GM18505 (cell line): ENCODE data around the gene C1QTNF1.

Experiments
- ATAC-seq: cut with Tn5 transposase; IDR thresholded peaks from one replicate; pipeline ENCODE4 v1.9.1; 2021; ENCODE audit not compliant: unreplicated experiment
- POLR2A ChIP-seq: IDR thresholded peaks from 4 replicates; pipeline ENCODE4 v1.6.1; 2011; ENCODE audit warnings: borderline replicate concordance; ENCODE audit not compliant: insufficient read depth, insufficient read length; ENCODE audit errors: extremely low read depth

The C1QTNF1 gene, protein sequence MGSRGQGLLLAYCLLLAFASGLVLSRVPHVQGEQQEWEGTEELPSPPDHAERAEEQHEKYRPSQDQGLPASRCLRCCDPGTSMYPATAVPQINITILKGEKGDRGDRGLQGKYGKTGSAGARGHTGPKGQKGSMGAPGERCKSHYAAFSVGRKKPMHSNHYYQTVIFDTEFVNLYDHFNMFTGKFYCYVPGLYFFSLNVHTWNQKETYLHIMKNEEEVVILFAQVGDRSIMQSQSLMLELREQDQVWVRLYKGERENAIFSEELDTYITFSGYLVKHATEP

DNA sequence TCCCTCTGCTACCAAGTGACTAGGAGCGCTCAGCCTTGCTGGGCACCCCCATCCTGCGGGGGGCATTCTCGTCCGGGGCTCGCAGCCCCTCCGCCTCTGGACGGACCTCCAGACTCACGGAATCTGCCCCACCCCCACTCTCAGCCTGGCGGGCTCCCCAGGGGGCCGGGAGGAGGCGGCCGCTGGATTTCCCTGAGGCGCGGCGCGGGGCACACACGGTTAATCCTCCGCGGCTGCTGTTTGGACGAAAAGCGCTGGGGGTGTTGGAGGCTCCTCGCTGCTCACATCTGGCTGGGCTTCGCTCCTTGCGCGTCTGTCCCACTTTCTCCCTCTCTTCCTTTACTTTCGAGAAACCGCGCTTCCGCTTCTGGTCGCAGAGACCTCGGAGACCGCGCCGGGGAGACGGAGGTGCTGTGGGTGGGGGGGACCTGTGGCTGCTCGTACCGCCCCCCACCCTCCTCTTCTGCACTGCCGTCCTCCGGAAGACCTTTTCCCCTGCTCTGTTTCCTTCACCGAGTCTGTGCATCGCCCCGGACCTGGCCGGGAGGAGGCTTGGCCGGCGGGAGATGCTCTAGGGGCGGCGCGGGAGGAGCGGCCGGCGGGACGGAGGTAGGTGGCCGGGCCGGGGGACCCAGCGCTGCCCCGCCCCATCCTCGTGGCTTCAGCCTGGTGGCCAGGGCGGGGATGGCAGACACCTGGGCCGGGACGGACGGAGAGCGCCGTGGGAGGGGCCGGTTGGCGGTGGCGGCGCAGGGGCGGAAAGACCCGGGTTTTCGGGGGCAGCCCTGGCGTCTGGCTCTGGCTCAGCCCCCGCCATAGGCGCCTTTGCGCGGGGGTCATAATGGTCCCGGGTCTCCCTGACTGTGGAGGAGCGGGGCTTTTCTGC is at the start of gene C1QTNF1:
Gene C1QTNF1, plus strand, starts transcription at position 284 of the 886 bp plus-strand sequence. CDS start 19,800 bp downstream, outside the sequence.
- TF ChIP-seq POLR2A = no peak
- ATAC-seq = no peak

DNA sequence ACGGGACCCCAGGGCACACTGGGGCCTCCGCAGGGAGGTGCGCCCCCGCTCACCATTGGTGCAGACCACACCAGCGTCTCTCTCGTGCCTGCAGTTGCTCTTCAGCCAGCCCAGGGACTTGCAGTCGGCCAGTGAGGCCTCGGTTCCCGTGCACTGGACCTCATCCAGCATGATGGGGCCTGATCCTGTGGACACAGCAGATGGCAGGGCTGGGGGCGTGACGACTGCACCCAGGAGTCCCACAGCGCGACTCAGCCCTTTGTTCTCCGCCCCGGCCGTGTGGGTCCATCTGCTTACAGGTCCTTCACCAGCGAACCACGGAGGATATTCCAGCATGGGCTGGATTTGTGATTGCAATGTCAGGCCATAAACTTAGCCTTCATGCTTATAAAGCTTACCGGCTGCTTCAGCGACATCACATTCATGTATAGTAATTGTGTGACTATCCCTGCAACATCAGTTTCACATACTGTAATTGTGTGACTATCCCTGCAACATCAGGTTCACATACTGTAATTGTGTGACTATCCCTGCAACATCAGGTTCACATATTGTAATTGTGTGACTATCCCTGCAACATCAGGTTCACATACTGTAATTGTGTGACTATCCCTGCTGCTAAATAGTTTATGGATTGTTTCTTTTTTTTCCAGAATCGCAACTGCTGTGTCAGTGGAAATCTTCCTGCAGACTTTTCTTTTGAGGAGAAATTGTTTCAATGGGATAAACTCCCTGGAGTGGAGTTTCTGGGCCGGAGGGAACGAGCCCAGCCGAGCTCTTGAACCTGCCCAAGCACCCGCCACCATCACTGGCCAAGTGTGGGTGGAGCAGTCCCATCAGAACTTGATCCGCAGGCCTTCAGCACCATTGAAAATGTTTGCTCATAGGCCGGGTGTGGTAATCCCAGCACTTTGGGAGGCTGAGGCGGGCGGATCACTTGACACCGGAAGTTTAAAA is 49.1 kb upstream of the C1QTNF1 start:
- no peak for ATAC-seq
- no peak for TF ChIP-seq POLR2A

DNA sequence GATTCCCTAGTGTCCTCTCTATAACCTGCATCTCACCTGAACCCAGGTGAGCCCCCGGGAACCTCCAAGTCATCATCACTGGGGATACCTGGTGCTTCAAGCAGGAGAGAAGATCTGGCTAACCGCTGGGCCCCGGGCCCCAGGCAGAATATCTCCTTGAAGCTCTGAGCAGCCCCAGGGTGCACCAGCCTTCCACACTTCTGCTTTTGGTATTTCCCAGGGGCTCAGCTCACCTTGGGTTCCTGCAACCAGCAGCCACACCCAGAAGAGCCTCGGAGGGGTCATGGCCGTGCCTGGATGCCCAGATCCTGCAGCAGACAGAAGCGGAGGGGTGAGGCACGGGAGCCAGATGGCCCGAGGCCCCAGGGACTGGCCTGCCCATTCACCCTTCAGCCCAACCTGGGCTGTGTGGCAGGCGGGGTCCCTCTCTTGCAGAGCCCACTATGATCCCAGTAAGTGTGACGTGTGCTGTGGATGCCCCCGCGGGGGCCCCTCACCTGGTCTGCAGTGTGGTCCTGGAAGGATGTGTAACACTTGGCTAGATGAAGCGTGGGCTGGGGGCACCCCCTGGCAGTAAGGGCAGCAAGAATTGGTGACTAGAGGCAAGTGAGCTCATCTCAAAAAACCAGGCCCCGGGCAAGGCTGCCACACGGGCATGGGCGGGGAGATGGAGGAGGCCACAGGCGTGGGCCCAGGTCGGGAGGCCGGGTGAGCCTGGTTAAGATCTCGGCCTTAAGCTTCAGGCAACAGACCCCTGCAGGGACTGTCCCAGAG is 46.9 kb upstream of the C1QTNF1 start:
- no peak for ATAC-seq
- TF ChIP-seq POLR2A = no peak

DNA sequence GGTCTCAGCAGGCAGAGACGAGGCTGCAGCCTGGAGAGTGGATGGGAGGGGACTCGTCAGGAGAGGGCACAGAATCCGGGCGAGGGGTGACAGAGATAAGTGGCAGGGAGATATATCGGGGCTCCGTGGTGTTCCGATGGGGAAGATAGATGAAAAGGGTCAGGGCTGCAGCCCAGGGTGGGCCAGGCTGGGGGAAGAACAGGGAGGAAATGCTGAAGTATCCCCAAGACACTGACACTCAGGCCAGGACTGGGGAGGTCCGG is 46.4 kb upstream of the C1QTNF1 start:
- TF ChIP-seq POLR2A = no peak

DNA sequence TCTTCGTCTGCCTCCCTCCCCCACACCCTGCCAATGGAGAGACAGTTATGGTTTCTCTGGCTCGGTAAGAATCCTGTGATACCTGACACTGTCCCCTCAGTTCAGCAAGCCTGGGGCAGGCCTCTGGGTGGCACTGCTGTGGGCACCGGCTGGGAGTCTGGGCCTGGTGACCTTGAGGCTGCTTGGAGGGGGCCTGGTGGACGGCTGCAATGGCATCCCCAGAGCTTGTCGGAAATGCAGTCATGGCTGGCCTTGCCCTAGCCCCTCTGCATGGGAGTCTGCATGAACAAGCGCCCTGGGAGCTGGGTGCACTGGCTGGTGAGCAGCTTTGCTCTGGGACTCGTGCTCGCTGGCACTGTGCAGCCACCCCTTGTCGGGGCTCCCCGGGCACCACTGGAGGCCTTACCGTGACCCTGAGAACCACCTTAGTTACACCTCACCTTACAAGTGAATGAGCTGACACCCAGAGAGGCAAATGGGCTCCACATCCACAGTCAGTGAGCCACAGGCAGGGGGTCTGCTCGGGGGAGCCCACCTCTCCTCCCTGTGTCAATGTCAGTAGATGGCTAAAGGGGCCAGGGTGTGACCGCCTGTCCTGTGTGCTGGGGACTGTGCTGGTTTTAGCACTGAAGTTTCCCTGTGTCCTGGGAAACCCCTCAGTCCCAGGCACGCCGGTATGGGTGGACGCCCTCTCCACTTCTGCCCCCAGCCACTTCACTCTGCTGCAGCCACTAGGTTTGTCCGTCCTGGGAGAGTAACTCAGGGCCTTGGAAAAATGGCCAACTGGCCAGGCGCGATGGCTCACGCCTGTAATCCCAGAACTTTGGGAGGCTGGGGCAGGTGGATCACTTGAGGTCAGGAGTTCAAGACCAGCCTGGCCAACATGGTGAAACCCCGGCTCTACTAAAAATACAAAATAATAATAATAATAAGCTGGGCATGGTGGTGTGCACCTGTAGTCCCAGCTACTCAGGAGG is 45.7 kb upstream of the C1QTNF1 start:
- no peak for ATAC-seq
- no peak for TF ChIP-seq POLR2A

More for the DNA sequence above, 46.4 kb upstream of the C1QTNF1 start:
- no peak for ATAC-seq

DNA sequence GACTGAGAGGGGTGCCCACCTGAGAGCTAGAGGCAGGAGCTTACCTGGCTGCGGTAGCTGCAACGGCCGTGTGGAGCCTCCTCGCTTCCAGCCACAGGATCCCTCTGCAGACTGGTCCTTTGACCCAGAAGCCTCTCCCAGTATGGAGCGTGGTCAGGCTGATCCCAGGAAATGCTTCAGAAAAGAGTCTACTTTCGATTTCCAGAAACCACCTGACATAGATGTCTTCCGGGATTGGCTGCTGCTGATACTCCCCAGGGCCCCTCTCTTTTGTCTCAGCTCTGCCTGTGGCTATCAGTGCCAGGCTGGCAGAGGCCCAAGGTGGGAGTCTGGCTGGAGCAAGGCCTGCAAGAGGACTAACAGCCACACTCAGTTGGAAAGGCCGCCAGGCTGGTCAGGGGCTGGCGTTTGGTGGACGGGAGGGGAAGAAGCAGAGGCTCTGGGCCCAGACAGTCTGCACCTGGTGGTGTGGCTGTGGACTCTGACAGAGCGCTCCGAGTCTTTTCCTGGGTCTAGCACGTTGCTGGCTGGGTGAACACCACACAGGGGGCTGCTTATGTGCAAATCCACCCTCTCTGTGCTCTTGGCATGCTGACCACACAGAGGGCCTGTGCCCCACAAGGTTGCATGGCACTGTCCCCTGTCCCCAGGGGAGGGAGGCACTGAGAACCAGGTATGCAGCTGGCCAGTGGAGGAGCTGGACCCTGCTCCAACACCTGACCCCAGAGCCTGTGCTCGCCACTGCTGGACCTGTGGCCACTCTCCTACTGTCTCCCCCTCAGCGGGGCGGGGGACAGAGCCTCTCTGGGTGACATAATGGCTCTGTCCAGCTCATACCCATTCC is 44.0 kb upstream of the C1QTNF1 start, which contains the start of gene LGALS3BP:
Gene LGALS3BP, minus strand, starts transcription at position 144 of the 844 bp plus-strand sequence. CDS start 2,732 bp downstream, outside the sequence.
- no peak for TF ChIP-seq POLR2A
- no peak for ATAC-seq

DNA sequence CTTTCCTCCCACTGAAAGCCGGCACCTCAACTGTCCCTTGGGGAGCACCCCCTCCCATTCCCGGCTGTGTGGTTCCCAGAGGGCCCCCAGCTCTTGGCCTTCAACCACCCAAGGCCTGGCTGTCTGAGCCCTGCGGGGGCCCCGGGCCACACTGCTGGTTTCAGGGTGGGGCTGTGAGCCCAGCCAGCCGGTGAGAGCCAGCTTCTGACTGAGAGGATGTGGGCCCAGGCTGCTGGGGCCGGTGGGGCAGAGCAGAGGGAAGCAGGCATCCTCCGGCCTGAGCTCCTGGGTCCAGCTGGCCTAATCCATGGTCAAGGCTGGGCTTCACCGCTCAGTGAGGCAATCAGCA is 43.4 kb upstream of the C1QTNF1 start:
- ATAC-seq = no peak
- TF ChIP-seq POLR2A = no peak

DNA sequence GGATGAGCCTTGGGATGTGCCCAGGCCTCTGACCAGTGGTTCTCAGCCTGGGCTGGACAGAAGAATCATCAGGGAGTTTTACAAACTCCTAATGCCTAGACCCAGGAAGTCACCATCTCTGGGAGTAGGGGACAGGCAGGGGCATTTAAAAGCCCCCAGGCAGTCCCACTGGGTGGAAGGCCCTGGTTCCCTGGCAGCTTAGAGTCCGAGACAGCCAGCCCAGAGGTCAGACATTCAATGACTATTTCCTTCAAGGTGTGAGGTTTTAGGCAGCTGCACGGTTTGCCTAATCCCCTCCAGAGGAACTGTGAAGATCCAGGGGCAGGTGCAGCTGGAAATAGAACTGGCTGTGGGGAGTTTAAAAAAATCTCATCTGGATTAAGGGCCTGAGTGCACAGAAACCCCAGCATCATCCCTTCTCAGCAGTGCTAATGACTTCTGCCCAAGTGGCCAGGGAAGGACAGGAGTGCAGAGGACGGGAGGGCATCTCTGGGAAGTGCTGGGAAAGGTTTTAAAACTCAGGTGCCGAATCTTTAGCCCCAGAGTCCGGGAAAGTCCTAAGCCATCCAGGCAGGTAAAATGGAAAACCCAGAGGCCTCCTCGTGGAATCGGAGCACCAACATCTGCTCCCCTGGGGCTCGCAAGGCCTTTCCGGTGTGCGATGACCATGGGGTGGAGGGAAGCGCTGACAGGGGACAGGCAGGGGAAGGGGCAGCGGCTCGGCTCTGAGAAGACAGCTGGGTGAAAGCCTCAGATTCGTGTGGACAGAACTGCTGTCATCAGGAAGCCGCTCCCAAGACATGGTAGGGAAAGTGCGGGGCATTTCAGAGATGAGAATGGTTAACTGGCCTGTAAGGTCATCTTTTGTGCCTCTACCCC is 42.7 kb upstream of the C1QTNF1 start:
- no peak for TF ChIP-seq POLR2A
- no peak for ATAC-seq

DNA sequence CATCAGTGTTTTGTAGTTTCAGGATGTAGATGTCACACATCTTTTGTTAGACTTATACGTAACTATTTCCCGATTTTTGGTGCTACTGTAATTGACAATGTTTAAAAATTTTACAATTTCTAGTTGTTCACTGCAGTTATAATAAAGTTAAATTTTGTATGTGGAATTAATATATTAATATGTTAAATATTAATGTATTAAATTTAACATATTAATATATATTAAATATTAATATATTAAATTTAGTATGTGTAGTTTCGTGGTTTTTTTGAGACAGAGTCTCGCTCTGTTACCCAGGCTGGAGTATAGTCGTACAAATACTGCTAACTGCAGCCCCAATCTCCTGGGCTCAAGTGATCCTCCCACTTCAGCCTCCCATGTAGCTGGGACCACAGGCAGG is 38.6 kb upstream of the C1QTNF1 start:
- no peak for ATAC-seq
- TF ChIP-seq POLR2A = no peak
